ENCODE results near the gene INPP4B. TPM values are rescaled to one million over a fixed set of nuclear protein-coding genes. Genes with fewer than 3 reads are reported as not detected.

The INPP4B gene
- total RNA-seq, 1 donor from 2014 or later = 32.7 TPM

- Histone ChIP-seq H3K4me3 (no peak overlapping the region), H3K27me3 (no peaks in the 10 kb centered on the region), H3K27ac (no peak overlapping the region), H3K4me1 (peaks cover 0 to 4% of the 10 kb centered on the region in 2 donors), H3K36me3 (no peaks in the 10 kb centered on the region), H3K9me3 (no peaks in the 10 kb centered on the region)
- intact Hi-C loops (cut with DNase I) = no loop called here
- no peak for TF ChIP-seq CTCF (IDR thresholded peaks at IDR 0.05)
- no peak for DNase-seq (ENCODE audit: low spot score in 2 of 2)
These were observed 558.7 kb downstream of the INPP4B start for GRCh38 chr4:142287371-142287770.

- intact Hi-C loops (cut with DNase I) = no loop called here
- no peak for TF ChIP-seq CTCF (IDR thresholded peaks at IDR 0.05)
- H3K27me3 ChIP-seq = no peaks in the 10 kb centered on the region
- H3K36me3 ChIP-seq = no peaks in the 10 kb centered on the region
- H3K4me1 ChIP-seq = no peaks in the 10 kb centered on the region
- DNase-seq (ENCODE audit: low spot score in 2 of 2) = no peak
- H3K9me3 ChIP-seq = no peaks in the 10 kb centered on the region
- no peak overlapping the region for H3K27ac ChIP-seq
- no peak overlapping the region for H3K4me3 ChIP-seq
These were observed 560.9 kb downstream of the INPP4B start for GRCh38 chr4:142285222-142285583.

GRCh38 chr4:142284402-142285221 lies 561.5 kb downstream of the INPP4B start:
- Histone ChIP-seq H3K36me3 (no peaks in the 10 kb centered on the region), H3K4me3 (no peak overlapping the region), H3K27ac (no peak overlapping the region), H3K9me3 (no peaks in the 10 kb centered on the region), H3K27me3 (no peaks in the 10 kb centered on the region), H3K4me1 (no peaks in the 10 kb centered on the region)
- no peak for TF ChIP-seq CTCF (IDR thresholded peaks at IDR 0.05)
- intact Hi-C loops (cut with DNase I) = no loop called here
- no peak for DNase-seq (ENCODE audit: low spot score in 2 of 2)

- Histone ChIP-seq H3K27ac (no peak overlapping the region), H3K36me3 (no peaks in the 10 kb centered on the region), H3K27me3 (no peaks in the 10 kb centered on the region), H3K9me3 (no peaks in the 10 kb centered on the region), H3K4me1 (no peaks in the 10 kb centered on the region), H3K4me3 (no peak overlapping the region)
- intact Hi-C loops (cut with DNase I) = no loop called here
- TF ChIP-seq CTCF (IDR thresholded peaks at IDR 0.05) = peak in 2 of 3 experiments; percentile 39 to 59
- no peak for DNase-seq (ENCODE audit: low spot score in 2 of 2)
These were observed 563.1 kb downstream of the INPP4B start for GRCh38 chr4:142282870-142283431.

GRCh38 chr4:142281999-142282398 lies 564.1 kb downstream of the INPP4B start:
- H3K4me1 ChIP-seq = no peaks in the 10 kb centered on the region
- TF ChIP-seq CTCF (IDR thresholded peaks at IDR 0.05) = no peak
- intact Hi-C loops (cut with DNase I) = no loop called here
- no peaks in the 10 kb centered on the region for H3K36me3 ChIP-seq
- DNase-seq (ENCODE audit: low spot score in 2 of 2) = no peak
- H3K4me3 ChIP-seq = no peak overlapping the region
- no peaks in the 10 kb centered on the region for H3K9me3 ChIP-seq
- H3K27ac ChIP-seq = no peak overlapping the region
- H3K27me3 ChIP-seq = no peaks in the 10 kb centered on the region

Measured in ascending aorta (tissue), 2 donors.